ENCODE measurements around the gene URB2. TPM values are rescaled to one million over a fixed set of nuclear protein-coding genes. Genes with fewer than 3 reads are reported as not detected.

URB2 gene
- total and polyA plus RNA-seq, 2 experiments from 2014 or later, result 7.6 to 44.3 TPM

GRCh38 chr1:229685149-229685548 lies 59.1 kb downstream of the URB2 start:
- Histone ChIP-seq H3K27ac (ENCODE audit: low read depth) (no peak overlapping the region), H4K20me1 (replicated peaks; ENCODE audit: insufficient read depth) (no peaks in the 10 kb centered on the region), H3F3A (replicated peaks; ENCODE audit: low read depth) (no peaks in the 10 kb centered on the region), H3K79me2 (replicated peaks; ENCODE audit: insufficient read depth) (no peaks in the 10 kb centered on the region), H3K27me3 (ENCODE audit: insufficient read depth) (no peaks in the 10 kb centered on the region), H3K4me2 (no peak overlapping the region), H3K4me3 (no peak overlapping the region), H3K4me1 (ENCODE audit: insufficient read depth) (no peaks in the 10 kb centered on the region), H3K9me2 (ENCODE audit: insufficient read depth) (no peaks in the 10 kb centered on the region), H3K36me3 (ENCODE audit: insufficient read depth) (peaks cover 5% of the 10 kb centered on the region), H2AFZ (no peak overlapping the region)
- no peak for DNase-seq (ENCODE audit: low spot score)
- no peaks in the 10 kb centered on the region; the same call in 2 of the 3 replicates for H3K4me1 Mint-ChIP-seq
- peaks cover 38% of the 10 kb centered on the region for H3K9me3 Mint-ChIP-seq
- H3K27ac Mint-ChIP-seq, result no peak overlapping the region
- H3K36me3 Mint-ChIP-seq (ENCODE audit: low read depth), result peaks cover 33% of the 10 kb centered on the region
- H3K27me3 Mint-ChIP-seq (ENCODE audit: insufficient read depth, low read depth, poor library complexity), result no peaks in the 10 kb centered on the region
- TF ChIP-seq JUNB (IDR thresholded peaks at IDR 0.05; ENCODE audit: unreplicated experiment), result no peak
- no peak for TF ChIP-seq STAT1 (IDR thresholded peaks at IDR 0.05; ENCODE audit: unreplicated experiment)
- TF ChIP-seq EZH2 (IDR thresholded peaks at IDR 0.05; ENCODE audit: low read depth, unreplicated experiment), result no peak
- TF ChIP-seq ZNF331 (CRISPR knock-in tag; IDR thresholded peaks at IDR 0.05; ENCODE audit: low read depth), result no peak
- no peak for TF ChIP-seq CREB1 (CRISPR knock-in tag; IDR thresholded peaks at IDR 0.05; ENCODE audit: low read depth)
- no peak for TF ChIP-seq ETS1 (IDR thresholded peaks at IDR 0.05)
- no peak for TF ChIP-seq ZNF114 (CRISPR knock-in tag; IDR thresholded peaks at IDR 0.05)
- no peak for TF ChIP-seq EZH2phosphoT487 (IDR thresholded peaks at IDR 0.05; ENCODE audit: unreplicated experiment)
- no peak for TF ChIP-seq ZNF462 (CRISPR knock-in tag; IDR thresholded peaks at IDR 0.05)
- no peak for TF ChIP-seq CTCF (conservative IDR thresholded peaks at IDR 0.05; ENCODE audit: low read depth in 2 of 2)
- TF ChIP-seq, protein P1, sequence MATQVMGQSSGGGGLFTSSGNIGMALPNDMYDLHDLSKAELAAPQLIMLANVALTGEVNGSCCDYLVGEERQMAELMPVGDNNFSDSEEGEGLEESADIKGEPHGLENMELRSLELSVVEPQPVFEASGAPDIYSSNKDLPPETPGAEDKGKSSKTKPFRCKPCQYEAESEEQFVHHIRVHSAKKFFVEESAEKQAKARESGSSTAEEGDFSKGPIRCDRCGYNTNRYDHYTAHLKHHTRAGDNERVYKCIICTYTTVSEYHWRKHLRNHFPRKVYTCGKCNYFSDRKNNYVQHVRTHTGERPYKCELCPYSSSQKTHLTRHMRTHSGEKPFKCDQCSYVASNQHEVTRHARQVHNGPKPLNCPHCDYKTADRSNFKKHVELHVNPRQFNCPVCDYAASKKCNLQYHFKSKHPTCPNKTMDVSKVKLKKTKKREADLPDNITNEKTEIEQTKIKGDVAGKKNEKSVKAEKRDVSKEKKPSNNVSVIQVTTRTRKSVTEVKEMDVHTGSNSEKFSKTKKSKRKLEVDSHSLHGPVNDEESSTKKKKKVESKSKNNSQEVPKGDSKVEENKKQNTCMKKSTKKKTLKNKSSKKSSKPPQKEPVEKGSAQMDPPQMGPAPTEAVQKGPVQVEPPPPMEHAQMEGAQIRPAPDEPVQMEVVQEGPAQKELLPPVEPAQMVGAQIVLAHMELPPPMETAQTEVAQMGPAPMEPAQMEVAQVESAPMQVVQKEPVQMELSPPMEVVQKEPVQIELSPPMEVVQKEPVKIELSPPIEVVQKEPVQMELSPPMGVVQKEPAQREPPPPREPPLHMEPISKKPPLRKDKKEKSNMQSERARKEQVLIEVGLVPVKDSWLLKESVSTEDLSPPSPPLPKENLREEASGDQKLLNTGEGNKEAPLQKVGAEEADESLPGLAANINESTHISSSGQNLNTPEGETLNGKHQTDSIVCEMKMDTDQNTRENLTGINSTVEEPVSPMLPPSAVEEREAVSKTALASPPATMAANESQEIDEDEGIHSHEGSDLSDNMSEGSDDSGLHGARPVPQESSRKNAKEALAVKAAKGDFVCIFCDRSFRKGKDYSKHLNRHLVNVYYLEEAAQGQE (IDR thresholded peaks at IDR 0.05; ENCODE audit: unreplicated experiment), result no peak
- H3K4me3 Mint-ChIP-seq, result no peak overlapping the region
- ATAC-seq, result no peak
